IMR-90 (cell line): ENCODE results near the gene IKZF4. TPM values are rescaled to one million over a fixed set of nuclear protein-coding genes. Genes with fewer than 3 reads are reported as not detected.

Experiments used
- ATAC-seq: fragments of 200-7000 bp; cut with Tn5 transposase; 2 replicates; pipeline ENCODE4 v1.9.1; 2020; ENCODE audit warnings: low read depth, mild to moderate bottlenecking, moderate library complexity
- BruUV-seq: library from RNA; stranded (reverse); fragments of 400-500 nt; replicated peaks from 2 replicates; lab custom pipeline; 2021; lab: Mats Ljungman, UMichigan
- CTCF ChIA-PET: fragments of 300-600 bp; formaldehyde crosslinking; extraction: SDS; loops from one replicate; lab custom pipeline; 2021; ENCODE audit warnings: antibody characterized with exemption; lab: Yijun Ruan, JAX
- POLR2A ChIA-PET: fragments of 300-600 bp; sonication (Branson Sonifier 250); formaldehyde crosslinking; loops from one replicate; lab custom pipeline; 2022; ENCODE audit warnings: antibody characterized with exemption; ENCODE audit not compliant: unreplicated experiment; lab: Charles Lee
- DNase-seq: peaks from one replicate; pipeline ENCODE4 v3.0.0; 2013
- H2AFZ ChIP-seq: replicated peaks from 2 replicates; pipeline ENCODE3; 2013; ENCODE audit warnings: low read length, mild to moderate bottlenecking; ENCODE audit not compliant: poor library complexity
- H2AK5ac ChIP-seq: 2 replicates; pipeline ENCODE4 v1.6.1; 2013; ENCODE audit warnings: low read depth, low read length, inconsistent platforms
- H2AK9ac ChIP-seq: replicated peaks from 2 replicates; pipeline ENCODE3; 2013; ENCODE audit warnings: mild to moderate bottlenecking, low read depth, low read length, moderate library complexity; ENCODE audit not compliant: poor library complexity
- H2BK120ac ChIP-seq: 2 replicates; pipeline ENCODE4 v1.6.1; 2013; ENCODE audit warnings: low read depth, low read length, inconsistent platforms
- H2BK15ac ChIP-seq: 3 replicates; pipeline ENCODE4 v1.6.1; 2013; ENCODE audit warnings: low read depth, low read length, inconsistent platforms
- H2BK20ac ChIP-seq: 2 replicates; pipeline ENCODE4 v1.6.1; 2013; ENCODE audit warnings: low read depth, mild to moderate bottlenecking, inconsistent platforms, low read length, moderate library complexity
- H2BK5ac ChIP-seq: 2 replicates; pipeline ENCODE4 v1.6.1; 2013; ENCODE audit warnings: mild to moderate bottlenecking, low read depth, low read length, inconsistent platforms; ENCODE audit not compliant: poor library complexity, severe bottlenecking
- H3K14ac ChIP-seq: replicated peaks from 2 replicates; pipeline ENCODE4 v1.6.1; 2013; ENCODE audit warnings: low read depth, low read length, inconsistent platforms
- H3K18ac ChIP-seq: 2 replicates; pipeline ENCODE4 v1.6.1; 2013; ENCODE audit warnings: low read depth, low read length, control low read depth
- H3K23ac ChIP-seq: 2 replicates; pipeline ENCODE4 v1.6.1; 2013; ENCODE audit warnings: low read depth, low read length, inconsistent platforms
- H3K27ac ChIP-seq: 2 replicates; pipeline ENCODE4 v1.5.1; 2013; ENCODE audit warnings: mild to moderate bottlenecking, control low read depth, low read length; ENCODE audit not compliant: insufficient read depth
- H3K27me3 ChIP-seq: 2 replicates; pipeline ENCODE4 v1.6.1; 2013; ENCODE audit warnings: low read length; ENCODE audit not compliant: control insufficient read depth, insufficient read depth
- H3K36me3 ChIP-seq: 2 replicates; pipeline ENCODE4 v1.6.1; 2013; ENCODE audit warnings: low read length, mixed read lengths; ENCODE audit not compliant: control insufficient read depth, insufficient read depth
- H3K4ac ChIP-seq: 2 replicates; pipeline ENCODE4 v1.6.1; 2013; ENCODE audit warnings: low read depth, low read length, inconsistent platforms
- H3K4me1 ChIP-seq: 2 replicates; pipeline ENCODE4 v1.6.1; 2013; ENCODE audit warnings: low read length, mixed read lengths; ENCODE audit not compliant: control insufficient read depth, insufficient read depth
- H3K4me2 ChIP-seq: 2 replicates; pipeline ENCODE4 v1.6.1; 2013; ENCODE audit warnings: low read depth, mild to moderate bottlenecking, control low read depth, low read length, moderate library complexity
- H3K4me3 ChIP-seq: 2 replicates; pipeline ENCODE4 v1.5.1; 2013; ENCODE audit warnings: low read depth, mild to moderate bottlenecking, control low read depth, low read length, moderate library complexity; ENCODE audit not compliant: insufficient read depth
- H3K56ac ChIP-seq: 2 replicates; pipeline ENCODE4 v1.6.1; 2013; ENCODE audit warnings: low read length, inconsistent platforms; ENCODE audit not compliant: insufficient read depth; ENCODE audit errors: extremely low read depth
- H3K79me1 ChIP-seq, 2 experiments: 2 replicates each; pipeline ENCODE4 v1.6.1; 2013; ENCODE audit warnings: low read length in 2 of 2, inconsistent platforms in 1 of 2, low read depth in 1 of 2
- H3K9ac ChIP-seq: 2 replicates; pipeline ENCODE4 v1.6.1; 2013; ENCODE audit warnings: low read depth, low read length, control low read depth
- H3K9me1 ChIP-seq: 2 replicates; pipeline ENCODE4 v1.6.1; 2013; ENCODE audit warnings: low read length, inconsistent platforms; ENCODE audit not compliant: insufficient read depth
- H3K9me3 ChIP-seq: 2 replicates; pipeline ENCODE4 v1.6.1; 2013; ENCODE audit warnings: low read length; ENCODE audit not compliant: control insufficient read depth, insufficient read depth
- H4K20me1 ChIP-seq: 2 replicates; pipeline ENCODE4 v1.6.1; 2013; ENCODE audit warnings: low read length, inconsistent platforms; ENCODE audit not compliant: insufficient read depth
- H4K5ac ChIP-seq: 2 replicates; pipeline ENCODE4 v1.6.1; 2013; ENCODE audit warnings: mild to moderate bottlenecking, low read depth, low read length, control low read depth
- H4K8ac ChIP-seq, 2 experiments: 2 replicates each; pipeline ENCODE4 v1.6.1; 2013; ENCODE audit warnings: low read depth in 2 of 2, low read length in 2 of 2, control low read depth in 1 of 2, inconsistent platforms in 1 of 2
- H4K91ac ChIP-seq: 2 replicates; pipeline ENCODE4 v1.6.1; 2013; ENCODE audit warnings: low read depth, low read length, inconsistent platforms; ENCODE audit not compliant: insufficient read depth
- BHLHE40 ChIP-seq: fragments of 150-350 bp; IDR thresholded peaks from 2 replicates; pipeline ENCODE4 v1.6.1; 2016; ENCODE audit warnings: mild to moderate bottlenecking, low read depth, low read length
- CEBPB ChIP-seq: IDR thresholded peaks from 2 replicates; pipeline ENCODE4 v1.6.1; 2012; ENCODE audit warnings: low read depth, low read length, improper control_type of control experiment
- CHD1 ChIP-seq: IDR thresholded peaks from 2 replicates; pipeline ENCODE4 v1.6.1; 2012; ENCODE audit warnings: low read depth, low read length, improper control_type of control experiment
- FOS ChIP-seq: fragments of 150-350 bp; IDR thresholded peaks from 2 replicates; pipeline ENCODE4 v1.6.1; 2016; ENCODE audit warnings: low read depth, low read length
- MAFK ChIP-seq: IDR thresholded peaks from 2 replicates; pipeline ENCODE4 v1.6.1; 2012; ENCODE audit warnings: low read depth, low read length, improper control_type of control experiment
- MAZ ChIP-seq: IDR thresholded peaks from 2 replicates; pipeline ENCODE4 v1.6.1; 2012; ENCODE audit warnings: low read depth, mild to moderate bottlenecking, low read length, improper control_type of control experiment, moderate library complexity, borderline replicate concordance
- MXI1 ChIP-seq: IDR thresholded peaks from 2 replicates; pipeline ENCODE4 v1.6.1; 2012; ENCODE audit warnings: low read depth, mild to moderate bottlenecking, low read length, moderate library complexity, borderline replicate concordance
- NFE2L2 ChIP-seq: fragments of 150-350 bp; IDR thresholded peaks from 2 replicates; pipeline ENCODE4 v1.6.1; 2016; ENCODE audit warnings: low read depth, mild to moderate bottlenecking, low read length
- POLR2A ChIP-seq: IDR thresholded peaks from 2 replicates; pipeline ENCODE4 v1.6.1; 2012; ENCODE audit warnings: mild to moderate bottlenecking, low read depth, low read length
- RAD21 ChIP-seq: IDR thresholded peaks from 2 replicates; pipeline ENCODE4 v1.6.1; 2012; ENCODE audit warnings: low read length, improper control_type of control experiment
- RCOR1 ChIP-seq: IDR thresholded peaks from 2 replicates; pipeline ENCODE4 v1.6.1; 2012; ENCODE audit warnings: mild to moderate bottlenecking, low read length, improper control_type of control experiment; ENCODE audit not compliant: insufficient replicate concordance
- RFX5 ChIP-seq: IDR thresholded peaks from 2 replicates; pipeline ENCODE4 v1.8.0; 2012; ENCODE audit warnings: low read depth, mild to moderate bottlenecking, low read length, moderate library complexity
- SMC3 ChIP-seq: fragments of 150-350 bp; IDR thresholded peaks from 2 replicates; pipeline ENCODE4 v1.6.1; 2016; ENCODE audit warnings: low read depth, mild to moderate bottlenecking, antibody characterized with exemption, low read length, moderate library complexity
- WGBS, 2 experiments: methylation state at CpG; one replicate each; pipeline versions ENCODE4 v1.1.5 to v1.1.7; 2013; ENCODE audit warnings: missing lambda C conversion rate in 2 of 2; ENCODE audit not compliant: insufficient read length in 1 of 2; ENCODE audit errors: extremely low coverage in 2 of 2; 5-methylcytosine and 5-hydroxymethylcytosine counted together
- dilution Hi-C: fragments of 300-500 bp; cut with HindIII; formaldehyde crosslinking; loops from one replicate; pipeline ENCODE4 v1.14.3; 2018; ENCODE audit warnings: low sequenced_read_pairs; ENCODE audit not compliant: unreplicated experiment
- in situ Hi-C: fragments of 300-500 bp; cut with MboI; formaldehyde crosslinking; loops from 3 replicates; pipeline ENCODE4 v1.14.3; 2019; ENCODE audit warnings: low sequenced_read_pairs, inconsistent platforms, mixed read lengths
- intact Hi-C: fragments of 100-400 bp; cut with micrococcal nuclease; formaldehyde crosslinking; loops from 2 replicates; pipeline ENCODE4 v1.10.0; 2022
- polyA plus RNA-seq, 3 experiments: library from polyadenylated mRNA; depleted of rRNA; stranded (reverse); fragments of >200 nt; gene quantifications; 2 replicates each; pipeline ENCODE4 v1.2.3, GENCODE V29; 2012; ENCODE audit warnings: low replicate concordance in 1 of 3
- total RNA-seq: library from RNA; depleted of rRNA; stranded (reverse); fragments of >200 nt; gene quantifications from 2 replicates; pipeline ENCODE4 v1.2.3, GENCODE V29; 2012
- TF ChIP-seq, protein P1 (sequence below): conservative IDR thresholded peaks from 2 replicates; pipeline ENCODE4 v1.5.1; 2012; ENCODE audit warnings: mild to moderate bottlenecking, low read depth, low read length, improper control_type of control experiment
- TF ChIP-seq, protein P2 (sequence below): fragments of 150-350 bp; IDR thresholded peaks from 2 replicates; pipeline ENCODE4 v1.6.1; 2017; ENCODE audit warnings: mild to moderate bottlenecking, antibody characterized with exemption, low read length, low read depth
- TF ChIP-seq, protein P3 (sequence below): fragments of 150-350 bp; IDR thresholded peaks from 2 replicates; pipeline ENCODE4 v1.6.1; 2016; ENCODE audit warnings: low read depth, mild to moderate bottlenecking, low read length, moderate library complexity, borderline replicate concordance

IKZF4 gene
- total and polyA plus RNA-seq, 2 of the 4 experiments (the other 2 are of a cell fraction) = 1.8 to 7.1 TPM

DNA sequence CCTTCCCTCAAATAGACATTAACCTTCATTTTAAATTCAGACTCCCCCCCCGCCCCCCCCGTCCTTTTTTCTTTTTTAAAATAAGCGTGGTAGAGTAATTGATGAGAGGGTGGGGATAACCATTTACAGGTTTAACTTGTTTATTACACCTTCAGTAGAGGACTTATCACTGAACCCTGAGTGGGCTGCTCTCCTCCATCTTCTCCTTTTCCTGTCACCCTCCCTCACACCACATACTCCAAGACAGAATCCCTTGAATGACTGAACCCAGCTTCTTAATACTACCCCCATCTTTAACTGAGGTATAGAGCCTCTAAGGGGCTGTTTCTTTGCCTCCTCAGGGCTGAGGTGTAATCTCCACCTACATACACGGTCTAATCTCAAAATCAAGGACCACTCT is 3.7 kb upstream of the IKZF4 start:
- H2AK5ac ChIP-seq = no peak overlapping the region
- no peak overlapping the region for H2BK5ac ChIP-seq
- dilution Hi-C loops = no loop called here
- no CpG with 5 or more reads among the region's 4 CpGs for WGBS, 2 experiments
- H3K4me3 ChIP-seq = no peak overlapping the region
- in situ Hi-C loops = no loop called here
- intact Hi-C loops = no loop called here
- H3K9me1 ChIP-seq = peaks cover 11% of the 10 kb centered on the region; the same call in 1 of the 2 replicates
- ChIA-PET POLR2A (no interaction called here), CTCF (no interaction called here)
- ATAC-seq (no peak), DNase-seq (no peak)
- H2BK20ac ChIP-seq = no peak overlapping the region
- H3K79me1 ChIP-seq = peaks cover 0 to 13% of the 10 kb centered on the region in 2 experiments; a peak in 3 of 4 replicates
- H3K18ac ChIP-seq = no peak overlapping the region
- H3K27me3 ChIP-seq = no peaks in the 10 kb centered on the region
- H3K14ac ChIP-seq = no peak overlapping the region
- H3K4me2 ChIP-seq = no peak overlapping the region
- H3K9me3 ChIP-seq = no peaks in the 10 kb centered on the region
- no peaks in the 10 kb centered on the region for H4K20me1 ChIP-seq
- no peak overlapping the region for H3K4ac ChIP-seq
- BruUV-seq = no TSS peak
- TF ChIP-seq, protein P1, sequence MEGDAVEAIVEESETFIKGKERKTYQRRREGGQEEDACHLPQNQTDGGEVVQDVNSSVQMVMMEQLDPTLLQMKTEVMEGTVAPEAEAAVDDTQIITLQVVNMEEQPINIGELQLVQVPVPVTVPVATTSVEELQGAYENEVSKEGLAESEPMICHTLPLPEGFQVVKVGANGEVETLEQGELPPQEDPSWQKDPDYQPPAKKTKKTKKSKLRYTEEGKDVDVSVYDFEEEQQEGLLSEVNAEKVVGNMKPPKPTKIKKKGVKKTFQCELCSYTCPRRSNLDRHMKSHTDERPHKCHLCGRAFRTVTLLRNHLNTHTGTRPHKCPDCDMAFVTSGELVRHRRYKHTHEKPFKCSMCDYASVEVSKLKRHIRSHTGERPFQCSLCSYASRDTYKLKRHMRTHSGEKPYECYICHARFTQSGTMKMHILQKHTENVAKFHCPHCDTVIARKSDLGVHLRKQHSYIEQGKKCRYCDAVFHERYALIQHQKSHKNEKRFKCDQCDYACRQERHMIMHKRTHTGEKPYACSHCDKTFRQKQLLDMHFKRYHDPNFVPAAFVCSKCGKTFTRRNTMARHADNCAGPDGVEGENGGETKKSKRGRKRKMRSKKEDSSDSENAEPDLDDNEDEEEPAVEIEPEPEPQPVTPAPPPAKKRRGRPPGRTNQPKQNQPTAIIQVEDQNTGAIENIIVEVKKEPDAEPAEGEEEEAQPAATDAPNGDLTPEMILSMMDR = no peak
- no peak for TF ChIP-seq MAZ
- TF ChIP-seq CEBPB = no peak
- TF ChIP-seq FOS = no peak
- no peak for TF ChIP-seq SMC3
- no peak for TF ChIP-seq MXI1
- no peak for TF ChIP-seq RFX5
- TF ChIP-seq, protein P2, sequence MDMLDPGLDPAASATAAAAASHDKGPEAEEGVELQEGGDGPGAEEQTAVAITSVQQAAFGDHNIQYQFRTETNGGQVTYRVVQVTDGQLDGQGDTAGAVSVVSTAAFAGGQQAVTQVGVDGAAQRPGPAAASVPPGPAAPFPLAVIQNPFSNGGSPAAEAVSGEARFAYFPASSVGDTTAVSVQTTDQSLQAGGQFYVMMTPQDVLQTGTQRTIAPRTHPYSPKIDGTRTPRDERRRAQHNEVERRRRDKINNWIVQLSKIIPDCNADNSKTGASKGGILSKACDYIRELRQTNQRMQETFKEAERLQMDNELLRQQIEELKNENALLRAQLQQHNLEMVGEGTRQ = no peak
- TF ChIP-seq RCOR1 = no peak
- no peak for TF ChIP-seq NFE2L2
- TF ChIP-seq MAFK = no peak
- TF ChIP-seq, protein P3, sequence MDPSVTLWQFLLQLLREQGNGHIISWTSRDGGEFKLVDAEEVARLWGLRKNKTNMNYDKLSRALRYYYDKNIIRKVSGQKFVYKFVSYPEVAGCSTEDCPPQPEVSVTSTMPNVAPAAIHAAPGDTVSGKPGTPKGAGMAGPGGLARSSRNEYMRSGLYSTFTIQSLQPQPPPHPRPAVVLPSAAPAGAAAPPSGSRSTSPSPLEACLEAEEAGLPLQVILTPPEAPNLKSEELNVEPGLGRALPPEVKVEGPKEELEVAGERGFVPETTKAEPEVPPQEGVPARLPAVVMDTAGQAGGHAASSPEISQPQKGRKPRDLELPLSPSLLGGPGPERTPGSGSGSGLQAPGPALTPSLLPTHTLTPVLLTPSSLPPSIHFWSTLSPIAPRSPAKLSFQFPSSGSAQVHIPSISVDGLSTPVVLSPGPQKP = no peak
- no peak for TF ChIP-seq RAD21
- TF ChIP-seq CHD1 = no peak
- TF ChIP-seq BHLHE40 = no peak
- TF ChIP-seq POLR2A = no peak
- H2BK120ac ChIP-seq = no peak overlapping the region
- no peak overlapping the region for H2BK15ac ChIP-seq
- peaks cover 17% of the 10 kb centered on the region for H3K4me1 ChIP-seq
- H3K23ac ChIP-seq = no peak overlapping the region
- no peak overlapping the region for H3K9ac ChIP-seq
- no peak overlapping the region for H3K56ac ChIP-seq
- H4K91ac ChIP-seq = no peak overlapping the region
- no peak overlapping the region for H3K27ac ChIP-seq
- H3K36me3 ChIP-seq = no peaks in the 10 kb centered on the region; the same call in 1 of the 2 replicates
- H2AFZ ChIP-seq = no peak overlapping the region
- no peak overlapping the region for H2AK9ac ChIP-seq
- H4K5ac ChIP-seq = no peak overlapping the region
- H4K8ac ChIP-seq = no peak overlapping the region
